ENCODE measurements around the gene TENM4.

The TENM4 gene

GRCh38 chr11:78933350-78933749, 507.5 kb downstream of the TENM4 start:
- Histone ChIP-seq H3K27me3 (replicated peaks) (no peaks in the 10 kb centered on the region), H3K27ac (no peak overlapping the region), H3K4me3 (ENCODE audit: low read depth, low read length) (no peak overlapping the region), H3K36me3 (replicated peaks) (no peaks in the 10 kb centered on the region)
- DNase-seq: no peak
- in situ Hi-C loops (cut with HindIII; ENCODE audit: low pct_ligation_motif_present, low sequenced_read_pairs): no loop called here
- TF ChIP-seq, protein P1, sequence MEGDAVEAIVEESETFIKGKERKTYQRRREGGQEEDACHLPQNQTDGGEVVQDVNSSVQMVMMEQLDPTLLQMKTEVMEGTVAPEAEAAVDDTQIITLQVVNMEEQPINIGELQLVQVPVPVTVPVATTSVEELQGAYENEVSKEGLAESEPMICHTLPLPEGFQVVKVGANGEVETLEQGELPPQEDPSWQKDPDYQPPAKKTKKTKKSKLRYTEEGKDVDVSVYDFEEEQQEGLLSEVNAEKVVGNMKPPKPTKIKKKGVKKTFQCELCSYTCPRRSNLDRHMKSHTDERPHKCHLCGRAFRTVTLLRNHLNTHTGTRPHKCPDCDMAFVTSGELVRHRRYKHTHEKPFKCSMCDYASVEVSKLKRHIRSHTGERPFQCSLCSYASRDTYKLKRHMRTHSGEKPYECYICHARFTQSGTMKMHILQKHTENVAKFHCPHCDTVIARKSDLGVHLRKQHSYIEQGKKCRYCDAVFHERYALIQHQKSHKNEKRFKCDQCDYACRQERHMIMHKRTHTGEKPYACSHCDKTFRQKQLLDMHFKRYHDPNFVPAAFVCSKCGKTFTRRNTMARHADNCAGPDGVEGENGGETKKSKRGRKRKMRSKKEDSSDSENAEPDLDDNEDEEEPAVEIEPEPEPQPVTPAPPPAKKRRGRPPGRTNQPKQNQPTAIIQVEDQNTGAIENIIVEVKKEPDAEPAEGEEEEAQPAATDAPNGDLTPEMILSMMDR (IDR thresholded peaks at IDR 0.05; ENCODE audit: low read depth, low read length, missing control alignments): no peak

GRCh38 chr11:78932757-78933156, 508.1 kb downstream of the TENM4 start:
- in situ Hi-C loops (cut with HindIII; ENCODE audit: low pct_ligation_motif_present, low sequenced_read_pairs): no loop called here
- H3K27ac ChIP-seq: no peak overlapping the region
- TF ChIP-seq, protein P1 (IDR thresholded peaks at IDR 0.05; ENCODE audit: low read depth, low read length, missing control alignments): no peak
- H3K4me3 ChIP-seq (ENCODE audit: low read depth, low read length): no peak overlapping the region
- H3K36me3 ChIP-seq (replicated peaks): no peaks in the 10 kb centered on the region
- H3K27me3 ChIP-seq (replicated peaks): no peaks in the 10 kb centered on the region
- DNase-seq: no peak

DNA sequence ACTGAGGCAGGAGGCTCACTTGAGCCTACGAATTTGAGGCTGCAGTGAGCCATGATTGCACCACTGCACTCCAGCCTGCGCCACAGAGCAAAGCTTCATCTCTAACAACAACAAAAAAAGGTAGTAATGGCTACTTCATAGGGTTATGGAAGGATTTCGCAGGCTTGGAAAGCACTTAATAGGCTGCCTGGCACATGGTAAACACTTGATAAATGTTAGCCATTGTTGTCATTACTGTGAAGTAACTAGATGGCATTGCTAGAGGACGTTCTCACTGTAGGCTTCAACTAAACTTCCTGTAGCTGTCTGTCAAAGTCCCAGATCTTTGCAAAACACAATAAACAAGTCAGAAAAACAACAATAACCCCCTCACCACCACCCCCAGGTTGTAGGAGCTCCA, 508.9 kb downstream of the TENM4 start:
- no peaks in the 10 kb centered on the region for H3K36me3 ChIP-seq (replicated peaks)
- in situ Hi-C loops (cut with HindIII; ENCODE audit: low pct_ligation_motif_present, low sequenced_read_pairs): no loop called here
- DNase-seq: no peak
- no peak overlapping the region for H3K27ac ChIP-seq
- H3K4me3 ChIP-seq (ENCODE audit: low read depth, low read length): no peak overlapping the region
- H3K27me3 ChIP-seq (replicated peaks): no peaks in the 10 kb centered on the region
- TF ChIP-seq, protein P1 (IDR thresholded peaks at IDR 0.05; ENCODE audit: low read depth, low read length, missing control alignments): no peak

- Histone ChIP-seq H3K36me3 (replicated peaks) (no peaks in the 10 kb centered on the region), H3K4me3 (ENCODE audit: low read depth, low read length) (no peak overlapping the region)
- in situ Hi-C loops (cut with HindIII; ENCODE audit: low pct_ligation_motif_present, low sequenced_read_pairs): no loop called here
Measured at GRCh38 chr11:78930810-78931523, 509.9 kb downstream of the TENM4 start.

GRCh38 chr11:78929906-78930220, 511.0 kb downstream of the TENM4 start:
- no peak overlapping the region for H3K4me3 ChIP-seq (ENCODE audit: low read depth, low read length)
- H3K36me3 ChIP-seq (replicated peaks): no peaks in the 10 kb centered on the region
- H3K27ac ChIP-seq: no peak overlapping the region
- no peak for DNase-seq
- TF ChIP-seq, protein P1 (IDR thresholded peaks at IDR 0.05; ENCODE audit: low read depth, low read length, missing control alignments): no peak
- H3K27me3 ChIP-seq (replicated peaks): no peaks in the 10 kb centered on the region
- in situ Hi-C loops (cut with HindIII; ENCODE audit: low pct_ligation_motif_present, low sequenced_read_pairs): no loop called here

More at GRCh38 chr11:78930810-78931523, 509.9 kb downstream of the TENM4 start:
- H3K27me3 ChIP-seq (replicated peaks): no peaks in the 10 kb centered on the region
- H3K27ac ChIP-seq: no peak overlapping the region
- DNase-seq: no peak
- TF ChIP-seq, protein P1 (IDR thresholded peaks at IDR 0.05; ENCODE audit: low read depth, low read length, missing control alignments): no peak

Measured in brain microvascular endothelial cell (primary cell).